NOMO-1 treated with DMSO at 0.1 percent for 48 hours (cell line): Measurements from ENCODE around the gene C1orf232.

Experiments used
- DNase-seq: peaks from one replicate; lab custom pipeline; 2025; ENCODE audit not compliant: unreplicated experiment; lab: John Stamatoyannopoulos, UW

Gene C1orf232

DNA sequence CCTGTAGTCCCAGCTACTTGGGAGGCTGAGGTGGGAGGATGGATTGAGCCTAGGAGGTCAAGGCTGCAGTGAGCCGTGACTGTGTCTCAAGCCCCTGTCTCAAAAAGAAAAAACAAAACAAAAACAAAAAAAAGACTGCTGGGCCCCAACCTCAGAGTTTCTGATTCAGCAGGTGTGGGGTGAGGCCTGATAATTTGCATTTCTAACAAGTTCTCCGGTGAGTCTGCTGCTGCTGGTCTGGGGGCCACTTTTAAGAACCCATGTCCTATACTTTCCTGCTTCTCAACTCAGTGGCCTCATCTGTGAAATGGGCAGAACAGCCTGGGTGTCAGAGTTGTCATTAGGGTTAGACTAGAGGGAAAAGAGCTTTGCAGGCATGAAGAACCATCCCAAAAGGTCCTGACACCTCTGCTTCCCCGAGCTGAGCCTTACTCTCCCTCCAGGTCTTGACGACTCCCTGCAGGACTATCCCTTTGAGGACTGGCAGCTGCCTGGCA lies 11.3 kb upstream of the C1orf232 start:
- no peak for DNase-seq

DNA sequence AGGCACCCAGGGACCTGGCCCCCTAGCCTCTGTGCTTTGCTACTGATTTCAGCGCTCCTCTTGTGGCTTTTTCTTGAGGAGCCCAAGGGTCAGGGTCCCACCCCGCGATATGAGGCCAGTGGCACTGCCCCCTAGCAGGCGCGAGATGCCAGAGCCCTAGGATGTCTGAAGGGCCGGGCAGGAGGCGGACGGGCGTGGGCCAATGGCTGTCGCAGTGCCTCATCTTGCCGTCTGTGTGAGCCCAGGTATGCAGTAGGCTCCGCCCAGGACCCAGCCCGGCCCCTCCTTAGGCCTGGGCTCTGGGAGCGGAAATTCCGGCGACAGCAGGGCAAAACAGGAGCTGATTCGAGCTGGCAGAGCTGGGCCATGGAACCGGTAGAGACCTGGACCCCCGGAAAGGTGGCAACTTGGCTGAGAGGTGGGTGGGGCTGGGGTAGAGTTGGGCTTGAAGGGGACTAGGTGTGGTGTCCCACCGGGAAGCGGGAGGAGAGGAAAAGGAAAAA lies 8.5 kb upstream of the C1orf232 start, which contains the start of gene CNKSR1:
TSS of gene CNKSR1 (plus strand) at position 310 of the 503 bp plus-strand sequence. CDS start at position 367, 57 bp downstream.
- no peak for DNase-seq

DNA sequence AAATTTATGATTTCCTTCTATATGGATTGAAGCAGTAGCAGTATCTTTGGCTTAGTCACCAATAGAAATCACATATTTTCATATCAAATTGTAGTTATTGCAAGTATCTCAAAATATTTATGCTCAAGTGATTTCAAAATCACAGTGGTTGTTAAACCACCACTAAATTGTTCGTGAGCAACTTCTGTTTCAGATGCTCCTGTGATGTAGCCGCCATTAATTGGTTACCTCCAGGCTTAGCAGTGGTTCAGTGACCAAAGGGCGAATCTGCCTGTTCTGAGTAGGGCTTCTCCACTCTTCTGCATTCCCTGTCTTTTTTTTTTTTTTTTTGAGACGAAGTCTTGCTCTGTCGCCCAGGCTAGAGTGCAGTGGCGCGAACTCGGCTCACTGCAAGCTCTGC lies 6.6 kb upstream of the C1orf232 start:
- DNase-seq: no peak

DNA sequence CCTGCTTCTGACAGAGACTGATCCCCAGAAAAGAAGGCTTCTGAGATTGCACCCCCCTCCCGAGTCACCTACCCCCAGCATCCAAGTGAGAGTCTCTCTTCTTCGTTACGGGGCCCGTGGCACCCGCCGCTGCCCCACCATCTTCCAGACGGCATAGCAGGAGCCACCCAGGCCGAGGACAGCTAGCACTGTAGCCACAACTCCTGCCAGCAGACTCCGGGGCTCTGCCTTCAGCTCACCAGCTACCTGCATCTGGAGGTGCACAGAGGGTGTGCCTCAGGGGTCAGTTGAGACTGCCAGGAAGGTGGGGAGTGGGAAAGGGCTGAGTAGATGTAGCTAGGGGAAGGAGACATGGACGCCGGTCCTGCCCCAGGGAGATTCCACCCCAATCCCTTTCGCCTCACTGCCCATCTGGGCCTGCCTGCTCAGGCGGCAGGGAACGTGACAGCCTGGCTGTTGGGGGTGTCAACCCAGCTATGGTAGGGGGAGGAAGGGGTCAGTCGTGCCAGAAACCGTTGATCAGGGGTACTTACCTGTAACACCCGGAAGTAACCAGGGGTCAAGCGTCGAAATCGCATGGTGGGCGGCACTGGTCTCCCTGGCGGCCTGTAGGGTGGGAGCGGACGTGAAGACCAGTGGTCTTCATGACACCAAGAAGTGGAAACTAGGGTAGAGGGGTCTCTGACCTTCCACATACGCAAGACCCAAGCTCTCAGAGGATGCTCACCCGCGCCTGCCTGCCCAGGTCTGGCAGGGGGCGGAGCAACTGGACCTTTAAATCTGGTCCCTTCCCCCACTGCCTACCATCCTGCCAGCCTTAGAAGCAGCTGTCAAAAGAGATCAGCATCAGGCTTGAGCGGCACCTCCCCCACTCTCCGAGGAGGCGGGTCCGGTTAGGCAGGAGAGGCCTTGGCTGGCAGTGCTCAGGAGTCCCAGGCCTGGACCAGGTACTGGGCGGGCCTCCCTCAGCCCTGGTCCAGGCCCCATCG lies 2.6 kb upstream of the C1orf232 start, which contains the start of gene ZNF593OS:
TSS of gene ZNF593OS (minus strand) at position 749 of the 989 bp plus-strand sequence. CDS start at position 578, 171 bp downstream.
- DNase-seq: no peak

DNA sequence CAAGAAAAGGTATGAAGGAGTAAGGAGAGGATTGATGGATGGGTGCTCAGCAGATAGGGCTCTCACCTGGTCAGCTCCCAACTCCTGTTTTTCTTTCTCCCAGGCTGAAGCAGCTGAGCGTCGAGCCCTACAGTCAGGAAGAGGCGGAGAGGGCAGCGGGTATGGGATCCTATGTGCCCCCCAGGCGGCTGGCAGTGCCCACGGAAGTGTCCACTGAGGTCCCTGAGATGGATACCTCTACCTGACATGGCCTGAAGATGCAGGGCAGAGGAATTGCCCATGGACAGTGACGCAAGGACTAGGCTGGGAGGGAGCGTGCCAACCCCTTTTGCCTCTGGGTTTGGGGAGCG lies 1.7 kb upstream of the C1orf232 start:
- no peak for DNase-seq

DNA sequence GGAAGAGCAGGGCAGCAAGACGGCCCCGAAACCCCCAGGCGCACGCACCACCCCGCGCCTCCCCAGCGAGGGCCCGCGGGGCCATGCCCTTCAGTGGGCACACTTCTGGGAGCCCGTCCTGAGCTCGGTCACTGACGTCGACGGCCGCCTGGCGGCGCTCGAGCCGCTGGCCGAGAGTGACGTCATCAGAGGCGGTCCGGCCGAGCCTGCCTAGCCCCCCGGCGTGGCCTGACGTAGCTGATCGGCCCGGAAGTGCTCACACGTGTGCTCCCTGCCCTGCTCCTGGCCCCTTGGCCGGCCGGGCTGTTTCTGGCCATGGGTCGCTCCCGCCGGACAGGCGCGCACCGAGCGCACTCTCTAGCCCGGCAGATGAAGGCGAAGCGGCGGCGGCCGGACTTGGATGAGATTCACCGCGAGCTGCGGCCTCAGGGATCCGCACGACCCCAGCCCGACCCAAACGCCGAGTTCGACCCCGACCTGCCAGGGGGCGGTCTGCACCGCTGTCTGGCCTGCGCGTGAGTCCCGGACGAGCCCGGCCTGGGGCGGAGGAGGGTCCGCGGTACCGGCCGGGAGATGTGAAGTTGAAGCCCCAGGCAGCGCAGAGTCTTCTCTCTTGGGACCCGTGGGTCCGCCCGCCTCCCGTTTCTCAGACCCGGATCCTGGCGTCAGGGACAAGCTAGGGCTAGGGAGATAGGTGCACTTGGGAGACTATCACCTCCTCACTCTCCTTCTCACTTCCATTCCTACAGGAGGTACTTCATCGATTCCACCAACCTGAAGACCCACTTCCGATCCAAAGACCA lies 1.1 kb upstream of the C1orf232 start, which contains the start of gene ZNF593:
TSS of gene ZNF593 (plus strand) at position 240 of the 803 bp plus-strand sequence. CDS start at position 316, 76 bp downstream.
- DNase-seq: peak; percentile 92

DNA sequence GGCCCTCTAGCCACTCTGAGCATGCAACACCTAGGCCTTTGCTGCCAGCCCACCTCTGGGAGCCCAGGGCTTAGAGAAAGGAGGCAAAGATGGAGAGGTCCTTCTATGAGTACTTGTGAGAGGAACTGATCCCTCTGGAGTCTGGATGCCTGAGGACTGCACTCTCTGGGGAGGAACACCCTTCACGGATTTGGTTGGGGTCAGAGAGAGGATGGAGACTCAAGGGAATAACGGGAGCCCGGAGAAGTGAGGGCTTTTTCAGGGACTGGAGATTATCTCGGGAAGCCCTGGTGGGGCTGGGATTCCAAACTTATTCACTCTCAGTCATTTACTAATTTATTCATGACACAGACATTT lies 413 bp upstream of the C1orf232 start:
- no peak for DNase-seq

DNA sequence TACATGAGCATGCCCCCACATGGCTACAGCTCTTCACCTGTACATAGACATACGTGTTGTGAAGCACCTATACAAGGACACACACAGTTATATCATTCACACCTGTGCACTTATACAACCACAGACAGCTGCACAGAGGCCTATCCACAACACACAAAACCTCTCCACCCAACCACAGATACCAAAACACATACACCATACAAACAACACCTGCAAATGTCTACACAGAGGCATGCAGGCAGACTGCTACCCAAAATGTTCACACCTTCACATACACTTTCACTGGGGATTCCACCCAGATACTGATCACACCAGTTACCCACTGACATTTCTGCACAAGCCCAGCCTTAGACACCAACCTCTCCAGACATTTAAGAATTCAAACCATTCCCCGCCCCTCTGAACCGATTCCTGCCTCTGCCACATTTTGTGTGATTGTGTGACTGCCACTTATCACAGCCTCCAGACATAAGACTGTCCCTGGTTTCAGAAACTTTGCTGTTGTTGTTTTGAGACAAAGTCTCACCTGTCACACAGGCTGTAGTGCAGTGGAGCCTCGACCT lies 2.0 kb downstream of the C1orf232 start:
- DNase-seq: no peak

DNA sequence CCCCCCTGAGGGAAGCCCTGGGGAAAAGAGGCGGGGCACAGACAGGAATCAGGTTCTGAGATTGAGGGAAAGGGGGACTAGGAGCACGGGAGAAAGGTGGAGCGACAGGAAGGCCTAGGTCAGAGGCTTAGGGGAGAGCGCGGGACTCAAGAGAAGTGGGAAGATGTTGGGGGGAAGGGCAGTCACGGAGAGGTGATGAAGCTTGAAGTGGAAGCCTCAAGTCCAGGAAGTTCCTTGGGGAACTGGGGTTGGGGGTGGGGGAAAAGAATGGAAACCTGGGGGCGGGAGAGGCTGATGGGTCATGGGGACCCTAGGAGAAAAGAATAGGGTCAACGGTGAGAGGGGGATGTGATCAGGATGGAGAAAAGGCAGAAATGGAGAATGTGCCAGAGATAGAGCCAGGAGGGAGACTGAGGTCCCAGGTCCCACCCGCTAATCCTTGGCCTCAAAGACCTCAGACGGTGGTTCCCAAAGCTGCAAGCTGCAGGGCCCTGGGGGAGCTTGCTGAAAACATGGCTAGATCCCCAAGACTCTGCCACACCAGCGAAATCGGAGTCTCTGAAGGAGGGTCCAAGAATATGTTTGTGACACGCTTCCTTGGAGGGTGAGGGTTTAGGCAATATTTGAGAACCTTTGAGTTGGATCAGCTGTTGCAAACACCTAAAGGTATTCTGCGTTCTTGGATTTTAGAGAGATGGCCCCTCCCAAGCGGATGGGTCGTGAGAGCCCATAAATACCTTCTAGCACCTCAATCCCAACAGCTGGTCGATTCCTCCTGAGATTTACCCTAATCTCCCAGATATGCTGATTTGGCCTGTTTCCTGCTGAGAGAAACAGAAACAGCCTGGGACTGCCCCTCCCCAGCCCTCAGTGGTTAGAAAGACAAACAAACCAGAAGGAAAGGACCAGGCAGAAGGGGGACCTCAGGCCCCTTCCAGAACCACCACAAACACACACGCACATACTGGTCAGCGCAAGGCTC lies 3.6 kb downstream of the C1orf232 start:
- DNase-seq: no peak

DNA sequence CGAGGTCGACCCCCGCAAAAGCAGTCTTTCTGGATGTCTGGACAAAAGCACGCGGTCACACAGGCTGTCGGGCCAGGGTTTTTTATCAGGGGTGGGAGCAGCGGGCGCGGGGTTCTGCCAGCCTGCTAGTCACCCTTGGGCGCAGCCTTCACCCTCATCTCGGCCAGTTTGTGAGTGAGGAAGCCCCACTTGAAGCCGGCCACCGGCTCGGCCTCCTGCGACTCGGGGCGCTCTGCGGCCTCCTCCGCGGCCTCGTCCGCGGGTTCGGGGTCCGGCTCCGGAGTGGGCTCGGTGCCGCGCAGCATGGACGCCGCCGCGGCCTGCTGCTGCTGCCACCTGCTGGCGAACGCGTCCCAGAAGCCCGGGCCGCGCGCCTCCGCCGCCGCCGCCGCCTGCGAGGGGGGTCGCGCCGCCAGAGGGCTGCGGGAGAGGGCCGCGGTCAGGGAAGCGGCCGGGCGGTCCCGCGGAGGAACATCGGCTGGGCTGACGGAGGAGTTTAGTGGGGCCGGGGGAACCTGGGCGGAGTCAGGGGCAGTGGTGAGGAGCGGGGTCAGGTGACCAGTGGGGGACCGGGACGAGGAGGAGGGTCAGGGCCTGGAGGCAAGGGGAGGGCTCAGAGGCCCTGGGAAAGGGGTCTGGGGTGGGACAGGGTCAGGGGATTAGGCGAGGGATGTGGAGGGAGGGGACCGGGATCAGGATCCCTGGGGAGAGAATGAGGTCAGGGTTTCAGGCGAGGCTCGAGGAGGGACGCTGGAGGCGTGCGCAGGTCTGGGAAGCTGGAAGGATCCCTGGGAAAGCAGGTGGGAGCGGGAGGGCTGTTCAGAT lies 4.5 kb downstream of the C1orf232 start:
- no peak for DNase-seq

DNA sequence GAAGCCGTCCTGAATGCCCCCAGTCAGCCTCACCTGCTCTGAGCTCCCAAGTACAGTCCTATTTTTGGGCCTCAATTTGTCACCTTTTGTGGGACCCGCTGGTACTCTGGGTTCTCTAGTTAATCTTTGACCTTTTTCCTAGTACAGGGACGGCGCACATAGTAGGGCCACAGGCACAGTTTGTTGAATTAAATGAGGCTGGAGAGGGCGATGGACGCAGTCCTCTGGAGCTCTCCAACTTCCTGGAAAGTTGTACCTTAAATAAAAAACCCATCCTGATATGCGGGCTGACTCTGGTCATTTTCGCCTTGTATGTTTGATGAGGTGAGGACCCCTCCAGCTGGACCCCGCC lies 5.1 kb downstream of the C1orf232 start:
- DNase-seq: no peak

DNA sequence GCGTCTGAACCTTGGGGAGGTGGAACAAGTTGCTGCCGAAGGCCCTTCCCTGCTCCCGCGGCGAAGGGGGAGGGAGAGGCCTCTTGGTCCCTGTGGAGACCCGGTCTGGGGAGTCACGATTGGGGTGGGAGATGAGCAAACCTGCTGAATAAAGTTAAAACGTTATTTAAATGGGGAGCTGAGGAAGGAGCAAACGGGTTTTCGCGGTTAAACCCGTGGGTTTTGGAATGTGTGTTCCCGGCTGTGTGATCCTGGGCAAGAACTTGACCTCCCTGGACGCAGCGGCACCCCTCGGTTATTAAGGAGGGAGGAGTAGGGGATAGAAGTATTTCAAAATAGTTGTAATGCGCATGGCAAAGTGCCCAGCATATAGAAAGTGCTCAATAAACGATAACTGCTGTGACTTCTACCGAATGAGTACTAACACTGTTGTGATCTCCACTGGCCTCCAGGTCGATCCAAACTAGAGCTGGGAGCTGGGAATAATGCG lies 6.5 kb downstream of the C1orf232 start:
- DNase-seq: no peak

DNA sequence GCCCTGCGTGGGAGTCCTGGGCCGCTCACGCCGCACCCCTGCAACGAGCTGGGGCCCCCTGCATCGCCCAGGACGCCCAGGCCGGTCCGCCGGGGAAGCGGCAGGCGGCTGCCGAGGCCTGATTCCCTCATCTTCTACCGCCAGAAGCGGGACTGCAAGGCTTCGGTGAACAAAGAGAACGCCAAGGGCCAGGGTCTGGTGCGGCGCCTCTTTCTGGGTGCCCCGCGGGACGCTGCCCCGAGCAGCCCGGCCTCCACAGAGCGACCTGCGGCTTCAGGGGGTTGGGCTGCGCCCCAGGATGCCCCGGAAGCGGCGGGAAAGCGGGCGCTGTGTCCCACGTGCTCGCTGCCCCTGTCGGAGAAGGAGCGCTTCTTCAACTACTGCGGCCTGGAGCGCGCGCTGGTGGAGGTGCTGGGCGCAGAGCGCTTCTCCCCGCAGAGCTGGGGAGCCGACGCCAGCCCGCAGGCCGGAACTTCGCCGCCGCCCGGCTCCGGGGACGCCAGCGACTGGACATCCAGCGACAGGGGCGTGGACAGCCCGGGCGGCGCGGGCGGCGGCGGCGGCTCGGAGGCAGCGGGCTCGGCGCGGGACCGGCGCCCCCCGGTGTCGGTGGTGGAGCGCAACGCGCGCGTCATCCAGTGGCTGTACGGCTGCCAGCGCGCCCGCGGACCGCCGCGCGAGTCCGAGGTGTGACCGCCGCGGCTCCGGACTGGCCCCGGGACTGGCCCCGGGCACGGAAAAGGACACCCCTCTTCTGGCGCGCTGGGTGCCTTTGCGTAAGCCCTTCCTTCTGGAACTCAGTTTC lies 7.1 kb downstream of the C1orf232 start:
- peak; percentile 36 for DNase-seq

DNA sequence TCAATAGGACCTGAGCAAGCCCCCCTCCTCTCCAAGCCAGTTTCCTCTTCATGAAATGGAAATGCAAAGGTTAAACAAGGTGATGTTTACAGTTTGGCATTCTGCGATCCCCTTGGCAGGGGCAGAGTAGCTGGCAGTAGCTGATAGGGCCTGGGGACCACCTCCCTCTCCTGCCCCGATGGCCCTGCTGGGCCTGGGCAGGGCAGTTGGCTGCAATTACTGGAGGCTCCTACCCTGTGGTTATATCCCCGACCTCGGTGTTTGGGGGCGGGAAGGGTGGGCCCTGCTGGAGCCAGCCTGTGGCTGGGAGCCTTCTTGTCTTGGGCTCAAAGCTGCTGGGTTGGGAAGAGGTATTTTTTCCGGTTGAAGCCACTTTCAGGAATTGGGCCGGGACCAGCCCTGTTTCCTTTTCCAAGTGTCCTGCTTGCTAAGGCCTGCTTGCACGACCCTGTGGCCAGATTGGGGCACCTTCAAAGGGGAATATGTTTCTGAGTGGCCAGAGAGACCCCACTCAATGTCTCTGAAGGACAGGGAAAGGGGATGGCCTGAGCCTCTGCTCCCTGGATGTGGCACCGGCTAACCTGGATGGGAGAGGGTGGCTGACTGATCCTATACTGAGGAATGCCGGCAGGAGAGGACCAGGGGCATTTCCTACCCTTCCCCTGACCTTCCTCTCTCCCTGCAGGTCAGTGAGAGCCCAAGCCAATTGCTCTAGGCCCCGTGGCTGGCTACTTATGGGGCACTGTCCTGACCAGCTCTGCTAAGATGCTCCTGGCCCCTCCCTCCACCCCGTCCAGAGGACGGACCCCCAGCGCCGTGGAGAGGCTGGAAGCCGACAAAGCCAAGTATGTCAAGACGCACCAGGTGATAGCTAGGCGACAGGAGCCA lies 8.0 kb downstream of the C1orf232 start:
- no peak for DNase-seq

DNA sequence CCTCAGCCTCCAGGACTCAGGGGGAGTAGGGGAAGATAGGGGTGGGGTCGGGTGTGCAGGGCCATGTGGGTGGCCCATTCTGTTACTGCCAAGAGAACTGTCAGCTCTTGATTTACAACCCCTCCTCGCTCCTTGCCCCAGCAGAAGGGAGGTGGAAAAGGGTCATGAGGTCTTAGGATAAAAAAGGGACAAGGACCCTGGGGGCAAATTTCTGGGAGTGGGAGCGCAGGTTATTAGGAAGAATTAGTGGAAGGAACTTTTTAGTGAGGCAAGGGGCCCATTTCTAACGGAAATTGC lies 9.1 kb downstream of the C1orf232 start:
- DNase-seq: no peak

DNA sequence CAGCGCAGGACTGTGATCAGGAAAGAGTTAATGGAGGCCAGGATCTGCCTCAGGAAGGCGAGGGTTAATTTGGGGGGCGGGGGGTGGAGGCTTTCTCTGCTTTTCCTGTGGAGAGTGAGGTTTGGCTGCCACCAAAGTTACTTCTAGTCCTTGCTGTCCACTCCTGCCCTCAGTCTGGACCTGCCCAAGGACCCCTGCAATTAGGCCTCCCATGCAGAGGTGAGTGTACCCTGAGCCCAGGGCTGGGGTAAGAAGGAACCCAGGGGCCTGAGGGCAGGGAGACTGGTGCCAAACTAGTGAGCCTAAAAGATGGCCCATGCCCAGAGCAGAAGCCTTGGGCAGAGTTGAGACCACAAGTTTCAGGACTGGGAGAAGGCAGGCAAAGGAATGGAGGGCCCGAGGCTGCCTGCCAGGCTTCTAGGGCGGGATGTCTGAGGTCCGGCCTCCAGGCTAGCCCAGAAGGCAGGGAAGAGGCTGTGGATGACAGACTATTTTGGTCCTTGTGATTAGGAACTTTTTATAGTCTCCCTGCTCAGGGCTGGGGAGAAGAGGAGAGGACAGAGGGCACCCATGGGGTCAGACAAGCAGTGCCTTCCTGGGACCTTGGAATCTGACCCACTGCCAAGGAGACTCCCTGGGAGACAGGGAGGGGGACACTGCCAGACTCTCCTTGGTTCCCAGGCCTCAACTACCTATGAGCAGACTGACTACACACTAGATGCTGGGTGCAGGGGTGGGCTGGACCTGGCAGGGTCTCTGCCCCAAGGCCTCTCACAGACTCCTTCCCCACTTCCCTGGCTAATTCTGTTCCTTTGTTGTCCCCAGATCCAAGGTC lies 9.6 kb downstream of the C1orf232 start, which contains the start of gene FAM110D:
TSS of gene FAM110D (plus strand) at position 172 of the 835 bp plus-strand sequence. CDS start 2,213 bp downstream, outside the sequence.
- no peak for DNase-seq
